ENCODE results near the gene STAT6. TPM values are rescaled to one million over a fixed set of nuclear protein-coding genes. Genes with fewer than 3 reads are reported as not detected.

The STAT6 gene
- total RNA-seq, 1 experiment from 2014 or later = 44.4 TPM

DNA sequence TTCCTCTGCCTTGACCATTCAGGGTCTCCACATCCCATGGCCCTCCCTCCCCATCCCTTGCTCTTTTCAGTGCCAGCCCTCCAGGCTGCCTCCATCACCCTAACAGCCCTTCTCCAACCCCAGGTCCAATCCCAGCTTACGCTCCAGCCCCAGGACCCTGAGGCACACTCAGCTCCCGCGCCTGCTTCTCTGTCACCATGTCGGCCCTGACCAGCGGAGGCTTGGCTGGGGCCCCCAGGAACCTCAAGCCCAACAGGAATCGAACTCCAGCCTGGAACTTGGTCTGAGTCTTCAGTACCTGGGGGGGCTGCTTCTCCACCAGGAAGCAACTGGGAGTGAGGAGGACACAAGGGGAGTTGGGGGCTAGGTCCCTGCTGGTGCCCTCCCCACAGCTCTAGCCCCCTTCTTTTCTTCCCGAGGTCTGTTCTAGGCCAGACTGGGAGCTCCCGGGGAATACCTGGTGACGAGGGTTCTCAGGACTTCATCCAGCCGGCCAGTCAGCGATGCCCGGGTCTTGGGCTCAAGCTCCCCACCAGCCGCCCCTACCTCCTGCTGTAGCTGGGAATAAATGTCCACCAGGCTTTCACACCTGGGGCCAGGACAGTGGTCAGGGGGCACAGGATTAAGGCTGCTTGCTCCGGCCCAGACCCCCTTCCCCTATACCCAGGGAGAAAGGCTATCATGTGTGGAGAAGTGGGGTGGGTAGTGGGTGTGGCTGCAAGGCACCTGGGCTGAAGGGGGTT is 6.0 kb downstream of the STAT6 start:
- Mint-ChIP-seq H3K27ac (no peak overlapping the region), H3K4me3 (no peak overlapping the region), H3K4me1 (peaks cover 10 to 20% of the 10 kb centered on the region in 2 experiments), H3K27me3 (ENCODE audit: low read depth) (no peaks in the 10 kb centered on the region), H3K9me3 (no peaks in the 10 kb centered on the region), H3K36me3 (ENCODE audit: insufficient read depth in 1 of 3, low read depth in 3 of 3) (peaks cover 2 to 46% (median 33%) of the 10 kb centered on the region in 3 experiments)
- Histone ChIP-seq H3K4me1 (ENCODE audit: insufficient read depth, low read length) (no peaks in the 10 kb centered on the region; the same call in 1 of the 2 replicates), H4K20me1 (ENCODE audit: control insufficient read depth, insufficient read depth, insufficient read length) (no peaks in the 10 kb centered on the region), H4K8ac (replicated peaks; ENCODE audit: insufficient read length, low read depth, low read length) (no peak overlapping the region), H2BK12ac (ENCODE audit: insufficient read length, low read depth, low read length) (no peak overlapping the region), H2AFZ (ENCODE audit: low read length) (no peak overlapping the region), H2BK20ac (ENCODE audit: low read depth, low read length, poor library complexity, severe bottlenecking) (no peak overlapping the region), H3T11ph (ENCODE audit: low read length) (no peak overlapping the region), H4K5ac (ENCODE audit: insufficient read length, low read depth, low read length) (no peak overlapping the region), H3K56ac (ENCODE audit: insufficient read length, low read depth, low read length) (no peak overlapping the region), H2BK5ac (ENCODE audit: insufficient read length, low read length) (no peak overlapping the region), H3K23ac (ENCODE audit: insufficient read length, low read depth, low read length) (no peak overlapping the region), H2BK120ac (ENCODE audit: low read depth, low read length, poor library complexity, severe bottlenecking) (no peak overlapping the region), H3K4ac (ENCODE audit: low read depth, low read length) (no peak overlapping the region), H3K9ac (ENCODE audit: extremely low read depth, insufficient read length, low read length) (no peak overlapping the region), H3K9me3 (ENCODE audit: control insufficient read depth, low read depth, low read length) (no peaks in the 10 kb centered on the region), H3K18ac (ENCODE audit: insufficient read length, low read depth, low read length) (no peak overlapping the region), H3K14ac (ENCODE audit: insufficient read depth, low read length) (no peak overlapping the region), H2AK5ac (ENCODE audit: insufficient read length, low read length) (no peak overlapping the region), H3K27ac (ENCODE audit: insufficient read length, low read depth, low read length) (no peak overlapping the region), H3K79me1 (ENCODE audit: insufficient read depth, low read depth, low read length, poor library complexity, severe bottlenecking) (no peaks in the 10 kb centered on the region), H2BK15ac (ENCODE audit: low read depth, low read length) (no peak overlapping the region), H4K91ac (ENCODE audit: insufficient read length, low read depth, low read length) (no peak overlapping the region), H3K23me2 (ENCODE audit: insufficient read length, low read depth, low read length, poor library complexity, severe bottlenecking) (peaks cover 6% of the 10 kb centered on the region), H3K79me2 (ENCODE audit: insufficient read depth, low read length) (no peaks in the 10 kb centered on the region), H3K4me2 (ENCODE audit: insufficient read depth, insufficient read length, low read length) (no peak overlapping the region), H3K27me3 (ENCODE audit: insufficient read depth, low read length) (no peaks in the 10 kb centered on the region)
- no CpG with 5 or more reads among the region's 14 CpGs for WGBS (ENCODE audit: extremely low coverage, insufficient read length, low lambda C conversion rate)
- TF ChIP-seq, protein P1, sequence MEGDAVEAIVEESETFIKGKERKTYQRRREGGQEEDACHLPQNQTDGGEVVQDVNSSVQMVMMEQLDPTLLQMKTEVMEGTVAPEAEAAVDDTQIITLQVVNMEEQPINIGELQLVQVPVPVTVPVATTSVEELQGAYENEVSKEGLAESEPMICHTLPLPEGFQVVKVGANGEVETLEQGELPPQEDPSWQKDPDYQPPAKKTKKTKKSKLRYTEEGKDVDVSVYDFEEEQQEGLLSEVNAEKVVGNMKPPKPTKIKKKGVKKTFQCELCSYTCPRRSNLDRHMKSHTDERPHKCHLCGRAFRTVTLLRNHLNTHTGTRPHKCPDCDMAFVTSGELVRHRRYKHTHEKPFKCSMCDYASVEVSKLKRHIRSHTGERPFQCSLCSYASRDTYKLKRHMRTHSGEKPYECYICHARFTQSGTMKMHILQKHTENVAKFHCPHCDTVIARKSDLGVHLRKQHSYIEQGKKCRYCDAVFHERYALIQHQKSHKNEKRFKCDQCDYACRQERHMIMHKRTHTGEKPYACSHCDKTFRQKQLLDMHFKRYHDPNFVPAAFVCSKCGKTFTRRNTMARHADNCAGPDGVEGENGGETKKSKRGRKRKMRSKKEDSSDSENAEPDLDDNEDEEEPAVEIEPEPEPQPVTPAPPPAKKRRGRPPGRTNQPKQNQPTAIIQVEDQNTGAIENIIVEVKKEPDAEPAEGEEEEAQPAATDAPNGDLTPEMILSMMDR (conservative IDR thresholded peaks at IDR 0.05) = no peak
- DNase-seq = no peak
